ENCODE data around the gene SMAD2. TPM values are rescaled to one million over a fixed set of nuclear protein-coding genes. Genes with fewer than 3 reads are reported as not detected.
A peak's percentile ranks its signal among the peaks of the same experiment; 100 is the strongest.
"Not testable (repeated sequence)": the region's sequence is repeated elsewhere in the genome, so short reads cannot be mapped to it uniquely, and the experiment has no call there.

Gene SMAD2
- total RNA-seq, result 100 to 1,000 TPM; 215 to 222 TPM

DNA sequence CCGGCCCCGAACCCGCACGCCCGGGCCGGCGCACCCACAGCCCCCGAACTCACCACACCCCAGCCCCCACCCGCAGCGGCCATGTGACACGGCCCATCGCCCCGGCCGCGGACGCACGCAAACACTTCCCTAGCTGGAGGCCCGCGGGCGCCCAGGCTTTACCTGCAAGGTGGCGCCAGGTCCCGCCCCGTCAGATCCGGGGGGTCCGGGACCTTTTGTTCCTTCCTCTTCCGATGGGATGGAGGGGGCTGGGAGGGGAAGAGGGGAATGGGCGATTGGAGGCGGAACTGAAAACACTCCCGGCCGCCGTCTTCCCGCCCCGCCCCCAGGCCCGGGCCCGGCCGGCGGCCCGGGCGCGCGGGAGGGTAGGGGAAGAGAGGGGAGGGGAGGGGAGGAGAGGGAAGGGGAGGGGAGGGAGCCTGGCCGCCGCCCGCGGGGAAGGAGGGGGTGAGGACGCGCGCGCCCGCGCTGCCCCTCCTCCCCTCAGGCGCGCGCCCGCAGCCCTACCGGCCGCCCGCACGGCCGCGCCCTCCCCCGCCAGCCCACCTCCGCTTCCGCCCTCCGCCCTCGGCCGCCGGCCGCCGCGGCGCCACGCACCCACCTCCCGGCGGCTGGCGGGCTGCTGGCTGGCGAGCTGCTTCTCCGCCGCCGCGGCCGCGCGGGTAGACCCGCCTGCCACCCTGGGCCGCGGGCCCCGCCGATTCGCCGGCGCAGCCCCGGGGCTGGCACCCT is at the start of gene SMAD2:
Gene SMAD2 (minus strand): TSS at position 461 of the 732 bp plus-strand sequence. CDS start 33,903 bp downstream, outside the sequence.
- H3K9me3 Mint-ChIP-seq, result no peaks in the 10 kb centered on the region
- CTCF ChIA-PET, result interaction anchor here (0.6 to 2.6 kb wide), 4 partner anchors 18 to 77 kb away, joined by 3 to 9 read pairs (median 4); no protein-coding TSS in a partner anchor
- H3K27me3 Mint-ChIP-seq, result no peaks in the 10 kb centered on the region
- intact Hi-C loops (cut with micrococcal nuclease), result loop anchor here (2.0 to 5.0 kb wide), 5 partner anchors 67 to 780 kb away; partner anchors contain the start of gene HDHD2
- H3K4me3 Mint-ChIP-seq, result peak within 1 kb of the TSS; percentile 93
- POLR2A ChIA-PET, result interaction anchor here (0.7 to 2.3 kb wide), 11 partner anchors 12 to 109 kb away, joined by 3 to 13 read pairs (median 5); no protein-coding TSS in a partner anchor
- H3K27ac Mint-ChIP-seq, result peak within 1 kb of the TSS; percentile 96
- peaks cover 43% of the 10 kb centered on the region for H3K4me1 Mint-ChIP-seq (ENCODE audit: low read depth)
- peaks cover 22% of the 10 kb centered on the region for H3K36me3 Mint-ChIP-seq
- DNase-seq, result peak; percentile 84

DNA sequence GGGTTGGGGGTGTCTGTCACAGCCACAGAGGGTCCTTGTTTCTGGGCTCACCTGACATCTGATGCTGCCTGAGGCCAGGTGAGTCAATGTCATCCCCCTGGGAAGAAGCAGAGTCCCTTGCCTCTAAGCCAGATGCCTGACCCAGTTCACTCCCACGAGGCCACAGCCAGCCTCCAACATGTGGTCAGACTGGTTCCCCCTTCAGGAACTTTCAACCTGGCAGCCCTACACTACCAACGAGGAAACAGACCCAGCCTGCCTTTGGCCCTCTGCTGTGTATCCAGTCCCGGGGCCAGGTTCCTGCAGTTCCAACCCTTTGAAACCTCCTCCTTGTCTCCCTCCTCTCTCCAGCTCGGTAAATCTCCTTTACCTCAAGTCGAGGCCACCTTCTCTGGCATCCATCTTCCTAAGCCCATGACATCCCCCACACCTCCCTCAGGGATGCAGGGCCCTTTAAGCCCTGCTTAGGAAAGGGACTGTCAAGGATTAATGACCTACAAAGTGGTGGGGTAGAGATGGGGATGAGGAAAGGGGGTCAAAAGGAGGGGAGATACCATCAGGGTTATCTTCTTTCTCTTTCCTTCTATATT is 49.2 kb upstream of the SMAD2 start:
- no peaks in the 10 kb centered on the region for H3K27me3 Mint-ChIP-seq
- H3K36me3 Mint-ChIP-seq, result no peaks in the 10 kb centered on the region
- no peak overlapping the region for H3K27ac Mint-ChIP-seq
- intact Hi-C loops (cut with micrococcal nuclease), result no loop called here
- ChIA-PET CTCF (no interaction called here), POLR2A (no interaction called here)
- H3K4me3 Mint-ChIP-seq, result no peak overlapping the region
- no peak for DNase-seq
- no peaks in the 10 kb centered on the region for H3K9me3 Mint-ChIP-seq
- H3K4me1 Mint-ChIP-seq (ENCODE audit: low read depth), result no peaks in the 10 kb centered on the region

DNA sequence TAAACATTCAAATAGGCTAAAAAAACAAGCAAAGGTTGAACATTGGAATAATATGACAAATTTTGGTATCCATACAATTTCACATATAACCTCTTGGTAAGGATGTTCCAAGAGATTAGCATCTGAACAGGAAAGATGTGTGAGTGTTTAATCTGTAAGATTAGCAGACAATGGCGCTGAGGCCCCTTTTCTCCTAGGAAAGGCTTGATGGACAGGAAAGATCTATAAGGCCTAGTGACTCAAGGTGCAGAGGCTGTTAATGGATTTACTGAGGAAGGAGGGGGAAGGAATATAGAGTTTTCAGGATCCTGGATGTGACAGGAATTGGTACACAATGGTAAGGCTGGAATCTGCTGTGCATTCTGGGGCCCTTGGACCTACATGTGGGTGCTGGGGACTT is 48.1 kb upstream of the SMAD2 start:
- intact Hi-C loops (cut with micrococcal nuclease), result no loop called here
- no peak overlapping the region for H3K4me3 Mint-ChIP-seq
- H3K4me1 Mint-ChIP-seq (ENCODE audit: low read depth), result no peaks in the 10 kb centered on the region
- DNase-seq, result no peak
- H3K27ac Mint-ChIP-seq, result no peak overlapping the region
- ChIA-PET CTCF (no interaction called here), POLR2A (no interaction called here)
- peaks cover 3% of the 10 kb centered on the region for H3K27me3 Mint-ChIP-seq
- no peaks in the 10 kb centered on the region for H3K9me3 Mint-ChIP-seq
- no peaks in the 10 kb centered on the region for H3K36me3 Mint-ChIP-seq

DNA sequence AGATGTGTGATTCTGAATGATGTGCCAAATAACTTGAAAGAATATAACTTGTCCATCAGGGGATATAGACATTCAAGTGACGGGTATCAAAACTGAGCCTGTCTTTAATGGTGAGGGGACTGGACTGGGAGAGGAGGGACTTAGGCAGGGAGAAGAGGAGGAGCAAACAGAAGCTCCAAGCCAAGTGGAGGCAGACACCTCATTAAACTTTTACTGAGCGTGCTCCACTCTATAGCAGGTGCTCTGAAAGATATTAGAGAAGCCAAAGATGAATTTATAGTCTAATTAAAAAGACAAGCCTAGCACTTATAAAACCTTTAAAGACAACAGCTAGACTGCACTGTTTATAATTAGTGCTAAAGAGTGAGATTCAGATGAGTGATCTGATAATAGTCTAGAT is 47.7 kb upstream of the SMAD2 start:
- CTCF ChIA-PET, result no interaction called here

DNA sequence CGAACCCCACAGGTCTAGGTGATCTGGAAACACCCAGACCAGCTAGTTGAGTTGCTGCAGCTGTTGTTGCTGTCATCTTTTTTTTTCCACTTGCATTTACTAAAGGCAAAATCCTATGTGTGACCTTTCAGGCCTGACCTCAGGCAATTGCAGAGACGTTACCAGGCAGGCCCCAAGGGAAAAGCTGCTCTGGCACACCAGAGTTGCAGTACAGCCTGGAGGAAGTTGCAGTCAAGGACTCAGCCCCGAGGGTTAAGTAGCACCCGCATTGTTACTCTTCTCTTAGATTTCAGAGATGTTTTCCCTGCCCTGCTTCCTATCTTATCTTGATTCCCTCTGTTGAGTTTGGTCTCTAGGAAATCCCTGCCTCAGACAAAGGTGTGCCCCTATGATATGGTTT is 45.2 kb upstream of the SMAD2 start:
- intact Hi-C loops (cut with micrococcal nuclease), result no loop called here
- H3K9me3 Mint-ChIP-seq, result no peaks in the 10 kb centered on the region
- H3K4me1 Mint-ChIP-seq (ENCODE audit: low read depth), result no peaks in the 10 kb centered on the region
- ChIA-PET POLR2A (no interaction called here), CTCF (interaction anchor here (0.6 to 0.7 kb wide), 2 partner anchors 22 to 88 kb away, joined by 3 read pairs; no protein-coding TSS in a partner anchor)
- H3K27me3 Mint-ChIP-seq, result peaks cover 17% of the 10 kb centered on the region
- no peak for DNase-seq
- no peak overlapping the region for H3K27ac Mint-ChIP-seq
- H3K36me3 Mint-ChIP-seq, result no peaks in the 10 kb centered on the region
- no peak overlapping the region for H3K4me3 Mint-ChIP-seq

More for the DNA sequence above, 47.7 kb upstream of the SMAD2 start:
- POLR2A ChIA-PET, result no interaction called here
- H3K4me3 Mint-ChIP-seq, result no peak overlapping the region
- H3K36me3 Mint-ChIP-seq, result no peaks in the 10 kb centered on the region
- DNase-seq, result no peak
- H3K4me1 Mint-ChIP-seq (ENCODE audit: low read depth), result no peaks in the 10 kb centered on the region
- intact Hi-C loops (cut with micrococcal nuclease), result no loop called here
- no peaks in the 10 kb centered on the region for H3K9me3 Mint-ChIP-seq
- H3K27me3 Mint-ChIP-seq, result peaks cover 3% of the 10 kb centered on the region
- H3K27ac Mint-ChIP-seq, result no peak overlapping the region

DNA sequence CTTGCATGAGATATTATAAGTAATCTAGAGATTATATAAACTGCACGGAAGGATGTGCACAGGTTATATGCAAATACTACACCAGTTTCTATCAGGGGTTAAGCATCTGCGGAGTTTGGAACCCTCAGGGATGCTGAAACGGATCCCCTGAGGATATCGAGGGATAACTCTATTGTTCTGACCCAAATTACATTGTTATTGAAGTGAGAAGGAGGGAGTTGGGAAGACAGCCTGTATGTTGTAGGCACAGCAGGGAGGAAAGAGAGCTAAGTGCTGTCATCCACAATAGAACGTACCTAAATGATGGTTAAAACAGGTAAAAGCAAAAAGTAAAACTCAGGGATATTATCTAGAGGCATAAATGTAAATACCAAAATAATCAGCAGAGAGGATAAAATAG is 44.6 kb upstream of the SMAD2 start:
- no peaks in the 10 kb centered on the region for H3K9me3 Mint-ChIP-seq
- peaks cover 17% of the 10 kb centered on the region for H3K27me3 Mint-ChIP-seq
- no peaks in the 10 kb centered on the region for H3K36me3 Mint-ChIP-seq
- intact Hi-C loops (cut with micrococcal nuclease), result no loop called here
- H3K4me3 Mint-ChIP-seq, result no peak overlapping the region
- ChIA-PET CTCF (interaction anchor here (0.6 kb wide), 1 partner anchor 23 kb away, joined by 3 read pairs; no protein-coding TSS in a partner anchor), POLR2A (no interaction called here)
- H3K4me1 Mint-ChIP-seq (ENCODE audit: low read depth), result no peaks in the 10 kb centered on the region
- no peak for DNase-seq
- no peak overlapping the region for H3K27ac Mint-ChIP-seq

DNA sequence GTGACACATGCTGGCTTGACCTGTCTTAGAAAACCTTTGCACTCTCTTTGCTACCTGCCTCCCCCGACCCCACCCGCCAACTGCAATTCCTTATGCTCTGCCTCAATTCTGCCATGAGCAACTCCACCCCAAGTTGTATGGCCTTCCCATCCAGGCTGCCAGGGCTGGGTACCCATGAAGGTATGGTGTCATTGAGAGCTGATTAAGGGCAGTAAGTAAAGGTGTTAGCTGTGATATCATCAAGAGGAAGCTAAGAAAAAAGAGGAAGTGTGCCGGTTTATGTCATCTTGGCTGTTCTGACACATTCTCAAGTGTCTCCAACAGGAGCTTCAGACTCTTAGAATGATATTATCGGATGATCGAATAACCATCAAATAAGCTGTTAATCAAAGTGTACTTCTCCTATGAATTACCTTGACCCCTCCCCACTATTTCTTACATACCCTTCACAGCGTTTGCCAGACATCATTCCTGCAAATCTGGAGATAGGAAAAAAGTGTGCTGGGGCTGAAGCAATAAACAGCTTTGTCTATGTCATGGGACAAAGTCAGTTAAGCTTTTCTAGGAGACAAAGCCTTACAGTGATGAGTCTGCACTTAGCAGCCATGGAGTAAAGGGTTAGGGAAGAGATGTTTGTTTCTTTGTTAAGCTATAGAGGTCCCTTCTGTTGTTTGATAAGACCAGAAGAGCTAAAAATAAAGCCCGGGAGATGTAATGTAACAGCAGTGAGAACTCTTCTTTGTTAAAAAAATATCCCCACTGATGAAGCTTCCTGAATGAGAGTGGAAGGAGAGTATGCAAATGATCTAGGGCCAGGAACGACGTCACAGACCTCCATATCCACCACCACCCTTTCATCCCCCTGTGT is 40.4 kb upstream of the SMAD2 start:
- CTCF ChIA-PET, result interaction anchor here (0.8 to 2.5 kb wide), 3 partner anchors 27 to 198 kb away, joined by 3 to 6 read pairs (median 3); no protein-coding TSS in a partner anchor
- POLR2A ChIA-PET, result no interaction called here
- Mint-ChIP-seq H3K4me1 (ENCODE audit: low read depth) (no peaks in the 10 kb centered on the region), H3K27ac (no peak overlapping the region), H3K9me3 (no peaks in the 10 kb centered on the region), H3K27me3 (peaks cover 18% of the 10 kb centered on the region), H3K4me3 (no peak overlapping the region), H3K36me3 (no peaks in the 10 kb centered on the region)
- intact Hi-C loops (cut with micrococcal nuclease), result no loop called here
- no peak for DNase-seq

DNA sequence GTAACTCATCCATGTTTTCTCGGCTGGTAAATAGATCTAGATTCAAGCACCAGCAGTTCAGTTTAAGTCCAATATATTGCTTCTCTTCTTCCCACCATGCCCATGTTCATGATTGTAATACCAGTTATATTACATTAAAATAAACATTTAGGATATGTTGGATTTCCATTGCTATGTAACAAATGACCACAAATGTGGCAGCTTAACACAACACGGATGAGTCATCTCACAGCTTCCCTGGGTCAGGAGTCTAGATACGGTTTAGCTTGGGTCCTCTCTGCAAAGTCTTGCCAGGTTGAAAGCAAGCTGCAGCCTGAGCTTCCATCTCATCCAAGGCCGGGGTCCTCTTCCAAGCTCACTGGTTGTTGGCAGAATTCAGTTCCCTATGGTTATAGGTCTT is 39.4 kb upstream of the SMAD2 start:
- Mint-ChIP-seq H3K9me3 (no peaks in the 10 kb centered on the region), H3K36me3 (no peaks in the 10 kb centered on the region), H3K4me1 (ENCODE audit: low read depth) (no peaks in the 10 kb centered on the region), H3K27me3 (peaks cover 18% of the 10 kb centered on the region), H3K27ac (no peak overlapping the region), H3K4me3 (no peak overlapping the region)
- intact Hi-C loops (cut with micrococcal nuclease), result no loop called here
- DNase-seq, result no peak
- ChIA-PET CTCF (no interaction called here), POLR2A (no interaction called here)

DNA sequence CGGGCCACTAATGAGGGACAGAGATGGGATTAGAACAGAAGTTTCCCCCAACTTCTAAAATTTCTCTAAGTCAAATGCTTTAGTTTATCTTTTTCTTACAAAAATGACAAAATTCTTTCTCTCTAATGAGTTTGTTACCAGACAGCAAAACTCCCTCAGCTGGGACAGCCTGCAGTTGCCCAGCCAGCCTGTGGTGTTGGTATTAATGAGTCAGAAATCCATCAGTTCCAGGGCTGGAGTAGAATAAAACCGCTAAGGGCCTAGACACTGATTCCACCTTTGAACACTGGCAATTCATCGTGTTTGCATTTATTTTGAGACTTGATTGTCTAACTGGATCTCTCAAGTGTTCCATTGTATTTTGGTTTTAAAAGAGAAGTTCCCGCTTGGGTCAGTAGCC is 38.3 kb upstream of the SMAD2 start:
- no peaks in the 10 kb centered on the region for H3K36me3 Mint-ChIP-seq
- H3K9me3 Mint-ChIP-seq, result no peaks in the 10 kb centered on the region
- peaks cover 15% of the 10 kb centered on the region for H3K27me3 Mint-ChIP-seq
- intact Hi-C loops (cut with micrococcal nuclease), result no loop called here
- DNase-seq, result no peak
- POLR2A ChIA-PET, result no interaction called here
- no peak overlapping the region for H3K27ac Mint-ChIP-seq
- CTCF ChIA-PET, result interaction anchor here (0.9 kb wide), 1 partner anchor 28 kb away, joined by 3 read pairs; no protein-coding TSS in a partner anchor
- no peaks in the 10 kb centered on the region for H3K4me1 Mint-ChIP-seq (ENCODE audit: low read depth)
- no peak overlapping the region for H3K4me3 Mint-ChIP-seq

DNA sequence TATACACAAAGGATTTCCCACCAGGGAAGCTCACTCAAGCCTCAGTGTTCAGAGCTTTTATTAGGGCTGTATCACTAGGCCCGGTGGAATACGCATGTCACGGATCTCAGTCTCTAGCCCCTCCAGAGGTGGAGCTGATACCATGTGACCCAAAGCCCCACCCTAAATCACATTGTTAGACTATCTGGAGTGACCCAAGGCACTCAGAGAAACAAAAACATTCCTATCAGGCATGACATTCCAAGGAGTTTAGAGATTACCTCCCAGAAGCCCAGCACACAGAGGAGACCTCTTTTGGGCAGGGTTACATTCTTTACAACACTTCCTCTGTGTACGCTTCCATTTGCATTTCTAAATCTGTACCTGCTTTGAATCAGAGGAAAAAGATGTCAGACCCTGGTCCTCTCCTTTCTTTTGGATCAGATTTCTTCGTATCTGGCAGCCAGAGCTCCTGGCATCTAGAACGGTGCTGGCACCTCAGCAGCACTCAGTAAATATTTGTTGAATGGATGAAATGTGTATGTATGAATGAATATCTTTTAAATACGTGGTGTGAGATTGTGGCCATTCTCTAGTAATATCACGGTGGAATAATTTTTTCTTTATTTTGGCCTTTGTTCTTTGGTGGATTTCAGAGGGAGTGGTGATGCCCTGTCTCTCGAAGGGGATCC is 37.7 kb upstream of the SMAD2 start:
- Mint-ChIP-seq H3K4me1 (ENCODE audit: low read depth) (no peaks in the 10 kb centered on the region), H3K4me3 (no peak overlapping the region), H3K27ac (no peak overlapping the region), H3K9me3 (no peaks in the 10 kb centered on the region), H3K27me3 (peaks cover 15% of the 10 kb centered on the region), H3K36me3 (no peaks in the 10 kb centered on the region)
- no peak for DNase-seq
- ChIA-PET CTCF (no interaction called here), POLR2A (no interaction called here)
- intact Hi-C loops (cut with micrococcal nuclease), result no loop called here

DNA sequence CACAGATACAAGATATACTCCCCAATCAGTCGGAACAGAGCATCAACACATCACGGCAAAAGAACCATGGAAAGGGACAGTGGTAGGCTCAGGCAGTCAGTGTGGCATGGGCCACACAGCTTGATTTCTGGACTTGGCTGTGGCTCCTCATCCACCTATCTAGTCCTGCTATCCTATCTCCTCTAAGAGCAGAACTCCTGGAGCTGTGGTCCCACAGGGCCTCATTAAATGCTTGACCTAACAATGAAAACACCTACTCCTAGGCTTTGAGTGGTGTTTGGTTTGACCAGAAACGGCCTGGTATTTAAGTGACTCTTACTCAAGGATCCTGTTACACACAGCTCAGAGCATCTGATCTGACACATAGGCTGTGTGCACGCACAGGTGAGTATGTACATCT is 33.6 kb upstream of the SMAD2 start:
- CTCF ChIA-PET, result no interaction called here
- intact Hi-C loops (cut with micrococcal nuclease), result no loop called here
- Mint-ChIP-seq H3K9me3 (peaks cover 21% of the 10 kb centered on the region), H3K4me3 (no peak overlapping the region), H3K36me3 (peaks cover 3% of the 10 kb centered on the region), H3K27me3 (peaks cover 3% of the 10 kb centered on the region), H3K27ac (no peak overlapping the region), H3K4me1 (ENCODE audit: low read depth) (no peaks in the 10 kb centered on the region)
- no peak for DNase-seq
- POLR2A ChIA-PET, result no interaction called here

DNA sequence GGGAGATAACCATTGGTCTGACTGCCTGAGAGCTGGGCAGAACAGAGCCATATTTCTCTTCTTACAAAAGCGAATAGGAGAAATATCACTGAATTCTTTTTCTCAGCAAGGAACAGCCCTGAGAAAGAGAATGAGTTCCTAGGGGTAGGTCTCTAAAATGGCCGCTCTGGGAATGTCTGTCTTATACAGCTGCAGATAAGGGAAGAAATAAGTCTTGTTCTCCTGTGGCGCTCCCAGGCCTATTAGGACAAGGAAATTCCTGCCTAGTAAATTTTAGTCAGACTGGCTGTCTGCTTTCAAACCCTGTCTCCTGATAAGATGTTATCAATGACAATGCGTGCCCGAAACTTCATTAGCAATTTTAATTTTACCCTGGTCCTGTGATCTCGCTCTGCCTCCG is 30.5 kb upstream of the SMAD2 start:
- H3K9me3 Mint-ChIP-seq, result peaks cover 21% of the 10 kb centered on the region
- H3K27me3 Mint-ChIP-seq; intact Hi-C loops (cut with micrococcal nuclease); H3K27ac Mint-ChIP-seq; H3K4me1 Mint-ChIP-seq (ENCODE audit: low read depth); H3K4me3 Mint-ChIP-seq; POLR2A ChIA-PET; H3K36me3 Mint-ChIP-seq; DNase-seq; CTCF ChIA-PET: not testable (repeated sequence)
